Heart left ventricle (tissue), 16 donors: ENCODE data around the gene BSND. TPM values are rescaled to one million over a fixed set of nuclear protein-coding genes. Genes with fewer than 3 reads are reported as not detected.

Experiments
- ATAC-seq, 4 donors: fragments of 200-7000 bp; cut with Tn5 transposase; one replicate each; pipeline ENCODE4 v1.9.1; 2020 to 2022; ENCODE audit warnings: moderate library complexity in 4 of 4, mild to moderate bottlenecking in 3 of 4, moderate number of reproducible peaks in 1 of 4
- DNase-seq, 5 donors: peaks; one replicate each; pipeline ENCODE4 v3.0.0-alpha.2; 2020
- H3K27ac ChIP-seq, 12 donors: fragments of 200-600 bp; sonication (generic) in 4 of 12; one replicate each; pipeline versions ENCODE4 v1.5.0 to v1.8.0; 2016 to 2022; ENCODE audit warnings: mild to moderate bottlenecking in 2 of 12
- H3K27me3 ChIP-seq, 9 donors: fragments of 200-600 bp; sonication (generic) in 2 of 9; one replicate each; pipeline versions ENCODE4 v1.5.1 to v1.8.0; 2016 to 2022; ENCODE audit warnings: mild to moderate bottlenecking in 3 of 9
- H3K36me3 ChIP-seq, 9 donors: fragments of 200-600 bp; sonication (generic) in 2 of 9; one replicate each; pipeline versions ENCODE4 v1.5.0 to v1.8.0; 2018 to 2022; ENCODE audit warnings: mild to moderate bottlenecking in 2 of 9
- H3K4me1 ChIP-seq, 12 donors: fragments of 200-600 bp; sonication (generic) in 4 of 12; one replicate each; pipeline versions ENCODE4 v1.5.0 to v1.8.0; 2016 to 2022; ENCODE audit warnings: mild to moderate bottlenecking in 3 of 12
- H3K4me3 ChIP-seq, 12 donors: fragments of 200-600 bp; sonication (generic) in 4 of 12; one replicate each; pipeline versions ENCODE4 v1.5.0 to v1.8.0; 2017 to 2022; ENCODE audit warnings: mild to moderate bottlenecking in 9 of 12, moderate library complexity in 4 of 12
- H3K9me3 ChIP-seq, 12 donors: fragments of 200-600 bp; sonication (generic) in 4 of 12; one replicate each; pipeline versions ENCODE4 v1.5.0 to v1.8.0; 2016 to 2022; ENCODE audit warnings: mild to moderate bottlenecking in 1 of 12
- POLR2A ChIP-seq, 2 donors: fragments of 450-650 bp; IDR thresholded peaks; one replicate each; pipeline ENCODE4 v1.6.1; 2017; ENCODE audit warnings: antibody characterized with exemption in 2 of 2, mild to moderate bottlenecking in 2 of 2, moderate library complexity in 2 of 2
- WGBS, 4 donors: extraction: QIAGEN DNeasy Blood & Tissue Kit in 2 of 4; methylation state at CpG; one replicate each; pipeline versions ENCODE4 v1.1.5 to v1.1.7; 2013 to 2018; 5-methylcytosine and 5-hydroxymethylcytosine counted together
- intact Hi-C, 10 donors: fragments of 100-400 bp; cut with DNase I; formaldehyde crosslinking; loops; one replicate each; pipeline versions ENCODE4 v1.11.1 to v1.14.2; 2022
- polyA plus RNA-seq, 2 donors: library from polyadenylated mRNA; stranded (reverse); fragments of 200-250 nt; gene quantifications; one replicate each; pipeline ENCODE4 v1.2.3, GENCODE V29; 2013
- total RNA-seq, 9 donors: library from RNA; depleted of rRNA in 2 of 9; stranded (reverse); fragments of >200 nt in 2 of 9; fragmentation: NEBNext Ultra II Directional in 3 of 9; extraction: Animal tissue kit (Norgen Biotek cat#: 25700) in 3 of 9; gene quantifications; one replicate each; pipeline versions ENCODE4 v1.1.0 to v1.2.4, GENCODE V29; 2016 to 2023
- TF ChIP-seq, protein P1 (sequence below), 12 donors: fragments of 200-600 bp; sonication (generic) in 4 of 12; IDR thresholded peaks; one replicate each; pipeline versions ENCODE4 v1.5.0 to v1.8.0; 2018 to 2022; ENCODE audit warnings: antibody characterized with exemption in 12 of 12, mild to moderate bottlenecking in 5 of 12
- donor health status: ischemic (EF 13 %, LVEDD 7.1; RV severe dilation, severe dysfunction).
- donor health status: healthy with polysubstance abuse.
- donor health status: DM: no; HTN: yes; CAD: no.
- donor health status: DM: no; HTN: no; CAD: no.
- donor health status: ischemic (EF 25% LVEDD 6.9; RV normal size, moderate dysfunction).
- donor health status: ischemic (EF 25% LVEDD 5.7; RV mildly dilated, moderate dysfunction).
- donor health status: healthy.
- donor health status: DM: yes; HTN: yes; CAD: no.
- donor health status: ischemic (EF 35%, LVEDD 5.7; RV mildly dilated, moderate dysfunction).
- donor health status: nonischemic (EF 11% LVEDD 7.7; RV severe dilation, severe dysfunction).
- donor health status: DM: yes; HTN: yes; CAD: no.
- donor health status: PGD.
- donor health status: ischemic (EF 29% LVEDD 5.4; RV normal size, mild dysfunction).
- donor health status: nonischemic (EF 23%, LVEDD 6.1; RV moderate dilation, normal function).

Gene BSND
- total and polyA plus RNA-seq, 11 donors, result not detected

DNA sequence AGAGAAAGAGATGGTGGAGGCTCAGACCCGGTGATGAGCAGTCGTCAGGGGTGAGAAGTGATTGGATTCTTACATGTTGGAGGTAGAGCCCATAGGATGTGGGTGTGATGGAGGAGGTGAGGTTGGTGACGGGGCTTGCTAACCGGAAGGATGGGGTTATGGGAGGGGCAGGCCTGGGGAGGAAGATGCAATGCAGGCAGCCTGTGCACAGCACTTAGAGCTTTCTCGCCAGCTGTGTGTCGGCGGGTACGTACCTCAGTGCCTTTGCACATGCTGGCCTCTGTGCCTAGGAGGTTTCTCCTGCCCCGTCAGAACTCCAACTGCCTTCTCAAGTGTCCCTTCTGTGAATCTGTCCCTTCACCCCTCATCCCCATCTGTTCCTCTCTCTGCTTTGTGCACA is 2.9 kb upstream of the BSND start:
- WGBS, 4 donors, result 68 to 82% (median 76%) methylated on average over 9 of the region's 9 CpGs
- Histone ChIP-seq H3K36me3 (no peaks in the 10 kb centered on the region), H3K9me3 (no peaks in the 10 kb centered on the region), H3K27ac (no peak overlapping the region), H3K27me3 (peaks cover 5 to 50% (median 27%) of the 10 kb centered on the region in 9 donors), H3K4me1 (peaks cover 0 to 13% (median 3%) of the 10 kb centered on the region in 12 donors), H3K4me3 (no peak overlapping the region)
- intact Hi-C loops, result loop anchor here in 9 of 10 donors (1.0 to 2.0 kb wide), 2 partner anchors 45 to 46 kb away; no protein-coding TSS in a partner anchor
- ATAC-seq (no peak), DNase-seq (no peak)
- no peak for TF ChIP-seq POLR2A (IDR thresholded peaks at IDR 0.05)
- TF ChIP-seq, protein P1, sequence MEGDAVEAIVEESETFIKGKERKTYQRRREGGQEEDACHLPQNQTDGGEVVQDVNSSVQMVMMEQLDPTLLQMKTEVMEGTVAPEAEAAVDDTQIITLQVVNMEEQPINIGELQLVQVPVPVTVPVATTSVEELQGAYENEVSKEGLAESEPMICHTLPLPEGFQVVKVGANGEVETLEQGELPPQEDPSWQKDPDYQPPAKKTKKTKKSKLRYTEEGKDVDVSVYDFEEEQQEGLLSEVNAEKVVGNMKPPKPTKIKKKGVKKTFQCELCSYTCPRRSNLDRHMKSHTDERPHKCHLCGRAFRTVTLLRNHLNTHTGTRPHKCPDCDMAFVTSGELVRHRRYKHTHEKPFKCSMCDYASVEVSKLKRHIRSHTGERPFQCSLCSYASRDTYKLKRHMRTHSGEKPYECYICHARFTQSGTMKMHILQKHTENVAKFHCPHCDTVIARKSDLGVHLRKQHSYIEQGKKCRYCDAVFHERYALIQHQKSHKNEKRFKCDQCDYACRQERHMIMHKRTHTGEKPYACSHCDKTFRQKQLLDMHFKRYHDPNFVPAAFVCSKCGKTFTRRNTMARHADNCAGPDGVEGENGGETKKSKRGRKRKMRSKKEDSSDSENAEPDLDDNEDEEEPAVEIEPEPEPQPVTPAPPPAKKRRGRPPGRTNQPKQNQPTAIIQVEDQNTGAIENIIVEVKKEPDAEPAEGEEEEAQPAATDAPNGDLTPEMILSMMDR (IDR thresholded peaks at IDR 0.05), result no peak

DNA sequence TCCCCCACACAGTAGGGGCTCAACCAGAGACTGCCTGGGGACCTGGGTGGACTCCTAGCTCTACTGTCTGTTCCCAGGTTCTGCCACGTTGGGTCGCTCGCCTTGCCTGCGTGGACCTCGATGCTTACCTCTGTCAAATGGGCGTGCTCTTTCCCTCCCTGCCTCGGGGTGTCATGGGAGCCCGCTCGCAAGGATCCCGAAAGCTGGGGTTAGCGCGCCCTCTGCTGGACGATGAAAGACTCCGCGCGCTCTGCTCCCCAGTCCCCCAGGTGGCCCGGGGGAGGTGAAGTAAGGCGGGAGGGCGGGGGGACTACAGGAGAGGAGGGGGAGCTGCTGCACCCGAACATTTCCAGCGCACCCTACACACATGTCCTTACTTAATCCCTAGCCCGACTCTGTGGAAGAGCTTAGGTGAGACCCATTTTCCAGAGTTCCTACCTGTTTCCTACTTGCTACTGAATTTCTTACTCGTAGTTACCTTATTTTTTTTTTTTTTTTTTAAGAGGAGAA is 2.3 kb upstream of the BSND start:
- 4 to 10% (median 6%) methylated on average over 22 to 23 of the region's 23 CpGs for WGBS, 4 donors
- Histone ChIP-seq H3K27me3 (peaks cover 5 to 50% (median 27%) of the 10 kb centered on the region in 9 donors), H3K9me3 (no peaks in the 10 kb centered on the region), H3K27ac (no peak overlapping the region), H3K4me1 (peaks cover 0 to 13% (median 3%) of the 10 kb centered on the region in 12 donors), H3K36me3 (no peaks in the 10 kb centered on the region), H3K4me3 (no peak overlapping the region)
- intact Hi-C loops, result loop anchor here in 8 of 10 donors (1.0 to 2.0 kb wide), 2 partner anchors 46 kb away; no protein-coding TSS in a partner anchor
- ATAC-seq (peak; percentile 71 to 88 (median 78)), DNase-seq (peak; percentile 48 to 88 (median 72))
- TF ChIP-seq, protein P1 (IDR thresholded peaks at IDR 0.05), result peak; percentile 57 to 77 (median 72)
- no peak for TF ChIP-seq POLR2A (IDR thresholded peaks at IDR 0.05)

DNA sequence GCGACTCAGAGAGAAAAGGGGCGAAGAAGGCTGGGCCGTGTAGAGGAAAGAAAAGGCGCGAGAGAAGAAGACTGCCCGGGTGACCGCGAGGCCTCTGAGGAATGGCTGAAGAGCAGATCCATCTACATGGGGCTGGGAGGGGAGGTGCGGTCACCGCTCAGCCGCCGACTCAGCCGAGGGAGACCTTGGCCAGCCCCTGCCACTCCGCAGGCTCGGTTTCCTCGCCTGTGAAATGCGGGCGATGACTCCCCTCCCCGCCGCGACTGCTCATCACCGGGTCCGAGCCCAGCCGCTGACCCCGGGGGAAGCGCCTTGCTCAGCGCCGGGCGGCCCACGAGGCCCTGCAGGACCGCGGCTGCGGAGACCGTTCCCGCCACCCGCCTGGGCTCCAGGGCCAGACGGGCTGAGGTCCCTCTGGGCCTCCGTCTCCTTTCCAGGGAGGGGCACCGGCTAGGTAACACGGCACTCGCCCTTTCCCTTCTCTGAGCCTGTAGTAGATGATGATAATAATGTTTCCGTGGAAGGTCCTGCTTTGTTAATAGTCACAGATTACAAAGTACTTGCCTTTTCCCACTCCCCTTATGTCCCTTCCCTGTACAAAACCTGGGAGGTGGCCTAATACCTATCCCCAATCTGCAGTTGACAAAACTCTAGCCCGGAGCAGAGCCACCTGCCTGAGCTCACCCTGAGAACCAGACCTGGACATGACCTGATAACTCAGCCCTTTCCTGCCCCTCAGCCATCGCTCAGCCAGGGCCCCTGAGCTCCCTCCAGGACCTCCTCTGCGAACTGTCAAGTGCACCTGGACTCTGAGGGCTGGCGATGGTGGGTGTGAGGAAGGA is 1.6 kb upstream of the BSND start:
- Histone ChIP-seq H3K9me3 (no peaks in the 10 kb centered on the region), H3K36me3 (no peaks in the 10 kb centered on the region), H3K4me3 (no peak overlapping the region), H3K27me3 (peaks cover 5 to 50% (median 27%) of the 10 kb centered on the region in 9 donors), H3K4me1 (peaks cover 0 to 13% (median 3%) of the 10 kb centered on the region in 12 donors), H3K27ac (no peak overlapping the region)
- WGBS, 4 donors, result 12 to 16% (median 14%) methylated on average over 26 to 46 of the region's 46 CpGs
- ATAC-seq, result peak in 1 of 4 donors; percentile 22
- intact Hi-C loops, result loop anchor here in 8 of 10 donors (1.0 to 2.0 kb wide), 2 partner anchors 46 to 47 kb away; no protein-coding TSS in a partner anchor
- TF ChIP-seq POLR2A (IDR thresholded peaks at IDR 0.05), result no peak
- TF ChIP-seq, protein P1 (IDR thresholded peaks at IDR 0.05), result no peak
- DNase-seq, result no peak

DNA sequence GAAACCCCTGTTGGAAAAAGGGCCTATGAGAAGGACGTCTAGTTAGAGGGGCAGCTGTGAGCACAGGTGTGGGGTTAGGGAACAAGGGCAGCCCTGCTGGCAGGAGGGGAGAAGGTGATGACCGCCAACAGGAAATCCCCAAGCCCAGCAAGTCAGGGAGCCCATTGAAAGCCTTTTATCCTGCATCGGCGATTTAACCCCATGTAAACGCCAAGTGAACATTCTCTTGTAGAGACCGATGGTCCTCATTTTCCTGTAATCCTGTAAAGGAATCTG is 1.1 kb upstream of the BSND start:
- Histone ChIP-seq H3K27ac (no peak overlapping the region), H3K36me3 (no peaks in the 10 kb centered on the region), H3K9me3 (no peaks in the 10 kb centered on the region), H3K4me1 (peaks cover 0 to 13% (median 3%) of the 10 kb centered on the region in 12 donors), H3K27me3 (peaks cover 5 to 50% (median 27%) of the 10 kb centered on the region in 9 donors), H3K4me3 (no peak overlapping the region)
- no peak for TF ChIP-seq POLR2A (IDR thresholded peaks at IDR 0.05)
- TF ChIP-seq, protein P1 (IDR thresholded peaks at IDR 0.05), result no peak
- intact Hi-C loops, result loop anchor here in 4 of 10 donors (2.0 kb wide), 1 partner anchor 47 kb away; no protein-coding TSS in a partner anchor
- WGBS, 4 donors, result 67 to 77% (median 73%) methylated on average over 6 of the region's 6 CpGs
- ATAC-seq (no peak), DNase-seq (no peak)
